HepG2 (cell line): ENCODE measurements around the gene GNAZ. TPM values are rescaled to one million over a fixed set of nuclear protein-coding genes. Genes with fewer than 3 reads are reported as not detected.

Experiments
- ATAC-seq: fragments of 200-7000 bp; cut with Tn5 transposase; 3 replicates; pipeline ENCODE4 v1.9.1; 2020; ENCODE audit warnings: mild to moderate bottlenecking, moderate library complexity
- BruUV-seq: library from RNA; stranded (reverse); fragments of 400-500 nt; replicated peaks from 2 replicates; lab custom pipeline; 2021; lab: Mats Ljungman, UMichigan
- CTCF ChIA-PET: fragments of 300-600 bp; formaldehyde crosslinking; extraction: SDS; loops from one replicate; lab custom pipeline; 2021; ENCODE audit warnings: low total read pairs, inconsistent platforms, low intra/inter-chr PET ratio; lab: Yijun Ruan, JAX
- POLR2A ChIA-PET: fragments of 350-600 bp; sonication (Branson Sonifier 250); formaldehyde crosslinking; loops from one replicate; lab custom pipeline; 2020; ENCODE audit warnings: antibody characterized with exemption, inconsistent platforms; lab: Yijun Ruan, JAX
- DNase-seq: peaks from one replicate; pipeline ENCODE4 v3.0.0-alpha.2; 2015; ENCODE audit warnings: low spot score
- FAIRE-seq: peaks from 3 replicates; lab custom pipeline; 2011; peaks lifted over from hg19 to GRCh38; lab: Jason Lieb, UNC
- H2AFZ ChIP-seq: one replicate; pipeline ENCODE4 v1.6.1; 2011; ENCODE audit warnings: low read length, inconsistent platforms
- H3K27ac ChIP-seq: fragments of 300-600 bp; 3 replicates; pipeline ENCODE4 v1.8.0; 2011; ENCODE audit warnings: mixed run types, mild to moderate bottlenecking, mixed read lengths, low read length, inconsistent platforms; ENCODE audit not compliant: insufficient read depth; ENCODE audit errors: extremely low read length
- H3K27me3 ChIP-seq, 2 experiments: fragments of 200-600 bp in 1 of 2; 2 replicates in 1 of 2; 3 replicates in 1 of 2; pipeline versions ENCODE4 v1.6.0 to v1.8.0; 2011; ENCODE audit warnings: low read length in 2 of 2, mild to moderate bottlenecking in 2 of 2, moderate library complexity in 2 of 2, inconsistent platforms in 1 of 2; ENCODE audit not compliant: insufficient read depth in 2 of 2, control insufficient read depth in 1 of 2
- H3K36me3 ChIP-seq, 2 experiments: fragments of 200-600 bp in 1 of 2; replicated peaks in 1 of 2; 2 replicates in 1 of 2; 3 replicates in 1 of 2; pipeline versions ENCODE4 v1.5.1 to v1.8.0; 2011; ENCODE audit warnings: low read length in 2 of 2, inconsistent platforms in 1 of 2; ENCODE audit not compliant: insufficient read depth in 2 of 2, control insufficient read depth in 1 of 2
- H3K4me1 ChIP-seq: 2 replicates; pipeline ENCODE4 v1.5.1; 2012; ENCODE audit warnings: low read length, inconsistent platforms; ENCODE audit not compliant: insufficient read depth
- H3K4me2 ChIP-seq: 2 replicates; pipeline ENCODE4 v1.6.0; 2011; ENCODE audit warnings: low read depth, low read length, inconsistent platforms
- H3K4me3 ChIP-seq, 3 experiments: fragments of 200-600 bp in 1 of 3; sonication (generic), shearing (Covaris generic) in 1 of 3; replicated peaks in 1 of 3; 2 replicates each; pipeline ENCODE4 v1.5.1; 2011 to 2016; ENCODE audit warnings: low read length in 3 of 3, inconsistent platforms in 2 of 3, low read depth in 2 of 3, mild to moderate bottlenecking in 2 of 3, control low read depth in 1 of 3, mixed read lengths in 1 of 3; ENCODE audit not compliant: insufficient read depth in 1 of 3
- H3K79me2 ChIP-seq: one replicate; pipeline ENCODE4 v1.6.1; 2011; ENCODE audit warnings: low read length, inconsistent platforms; ENCODE audit not compliant: insufficient read depth
- H3K9ac ChIP-seq: 2 replicates; pipeline ENCODE4 v1.6.0; 2011; ENCODE audit warnings: mild to moderate bottlenecking, low read depth, low read length, inconsistent platforms; ENCODE audit not compliant: insufficient read depth
- H3K9me3 ChIP-seq: 2 replicates; pipeline ENCODE4 v1.5.1; 2012; ENCODE audit warnings: mild to moderate bottlenecking, low read length
- H4K20me1 ChIP-seq: 2 replicates; pipeline ENCODE4 v1.6.0; 2011; ENCODE audit warnings: inconsistent platforms, mild to moderate bottlenecking, low read length, moderate library complexity; ENCODE audit not compliant: insufficient read depth
- ATF7-NPFF ChIP-seq: sonication (generic); formaldehyde crosslinking; IDR thresholded peaks from 2 replicates; pipeline ENCODE4 v1.8.1; 2023; ENCODE audit warnings: mild to moderate bottlenecking, low read depth, missing genetic modification reagents, moderate library complexity
- CBX5 ChIP-seq: sonication (generic); formaldehyde crosslinking; IDR thresholded peaks from 2 replicates; pipeline ENCODE4 v1.4.0; 2020; ENCODE audit warnings: missing genetic modification reagents, borderline replicate concordance
- CEBPG ChIP-seq: IDR thresholded peaks from 2 replicates; pipeline ENCODE4 v1.6.1; 2016
- CREB1 ChIP-seq, 2 experiments: fragments of 450-650 bp in 1 of 2; IDR thresholded peaks; 2 replicates each; pipeline ENCODE4 v1.6.1; 2016 to 2017; ENCODE audit warnings: control low read depth in 1 of 2, mild to moderate bottlenecking in 1 of 2, missing compliant biosample characterization in 1 of 2, missing genetic modification characterization in 1 of 2
- ELF1 ChIP-seq: sonication (generic); formaldehyde crosslinking; IDR thresholded peaks from 2 replicates; pipeline ENCODE4 v1.4.0; 2020; ENCODE audit warnings: missing genetic modification reagents
- ELF3 ChIP-seq: IDR thresholded peaks from 2 replicates; pipeline ENCODE4 v1.6.1; 2016; ENCODE audit warnings: missing genetic modification reagents, missing compliant biosample characterization
- FOXJ3 ChIP-seq: sonication (generic); formaldehyde crosslinking; IDR thresholded peaks from 2 replicates; pipeline ENCODE4 v1.4.0; 2020; ENCODE audit warnings: missing genetic modification reagents, mild to moderate bottlenecking, borderline replicate concordance
- GATAD2A ChIP-seq: IDR thresholded peaks from 2 replicates; pipeline ENCODE4 v1.6.1; 2016
- KAT8 ChIP-seq: IDR thresholded peaks from 2 replicates; pipeline ENCODE4 v1.6.1; 2016; ENCODE audit warnings: missing genetic modification reagents, missing compliant biosample characterization
- MAFK ChIP-seq, 2 experiments: IDR thresholded peaks in 1 of 2; conservative IDR thresholded peaks in 1 of 2; 2 replicates each; pipeline ENCODE4 v1.6.1; 2011; ENCODE audit warnings: improper control_type of control experiment in 2 of 2, low read length in 2 of 2
- MIXL1 ChIP-seq: IDR thresholded peaks from 2 replicates; pipeline ENCODE4 v1.6.1; 2016
- NR2C2 ChIP-seq: sonication (generic); formaldehyde crosslinking; IDR thresholded peaks from 2 replicates; pipeline ENCODE4 v1.4.0; 2020; ENCODE audit warnings: missing genetic modification reagents, mild to moderate bottlenecking, moderate library complexity, borderline replicate concordance
- PREB ChIP-seq: sonication (generic); formaldehyde crosslinking; IDR thresholded peaks from 2 replicates; pipeline ENCODE4 v1.4.0; 2020; ENCODE audit warnings: missing genetic modification reagents
- RXRB ChIP-seq: IDR thresholded peaks from 2 replicates; pipeline ENCODE4 v1.6.1; 2016; ENCODE audit warnings: borderline replicate concordance, missing genetic modification reagents, missing compliant biosample characterization
- SAP130 ChIP-seq: IDR thresholded peaks from 2 replicates; pipeline ENCODE4 v1.6.1; 2016; ENCODE audit warnings: low read depth
- SYNCRIP ChIP-seq: fragments of 200-400 bp; formaldehyde crosslinking; IDR thresholded peaks from 2 replicates; pipeline ENCODE4 v1.6.1; 2018; ENCODE audit warnings: mild to moderate bottlenecking, low read depth, low read length; ENCODE audit not compliant: insufficient read depth
- TEAD3 ChIP-seq: optimal IDR thresholded peaks from 2 replicates; pipeline ENCODE3; 2016; ENCODE audit warnings: borderline replicate concordance
- ZBTB21 ChIP-seq: sonication (generic); formaldehyde crosslinking; IDR thresholded peaks from 2 replicates; pipeline ENCODE4 v1.4.0; 2020; ENCODE audit warnings: missing genetic modification reagents
- ZNF768 ChIP-seq: sonication (generic); formaldehyde crosslinking; IDR thresholded peaks from 2 replicates; pipeline ENCODE4 v1.4.0; 2020; ENCODE audit warnings: missing genetic modification reagents
- ZSCAN29 ChIP-seq: sonication (generic); formaldehyde crosslinking; conservative IDR thresholded peaks from 2 replicates; pipeline ENCODE4 v1.4.0; 2020; ENCODE audit warnings: mild to moderate bottlenecking, missing genetic modification reagents
- WGBS: methylation state at CpG from one replicate; pipeline ENCODE4 v1.1.6; 2017; ENCODE audit warnings: low lambda C conversion rate; 5-methylcytosine and 5-hydroxymethylcytosine counted together
- in situ Hi-C: cut with HindIII; loops from 2 replicates; pipeline ENCODE4 v1.10.0; 2017; ENCODE audit warnings: low pct_unique_long_range_greater_than_20kb; ENCODE audit not compliant: extremely low pct_ligation_motif_present
- intact Hi-C: fragments of 100-400 bp; cut with micrococcal nuclease; formaldehyde crosslinking; loops from one replicate; pipeline ENCODE4 v1.10.0; 2022; ENCODE audit not compliant: unreplicated experiment
- polyA plus RNA-seq, 8 experiments: library from polyadenylated mRNA; depleted of rRNA in 3 of 8; stranded (reverse) in 7 of 8; unstranded in 1 of 8; fragments of >200 nt; fragmentation: Illumina TruSeq in 4 of 8; extraction: Trizol in 4 of 8; gene quantifications; 2 replicates each; pipeline versions ENCODE4 v1.2.1 to v1.2.3, GENCODE V29; 2011 to 2016; ENCODE audit warnings: low read depth in 4 of 8, missing spikeins in 1 of 8, mixed read lengths in 1 of 8; ENCODE audit not compliant: insufficient read depth in 1 of 8
- total RNA-seq, 5 experiments: library from RNA; depleted of rRNA; stranded (reverse); fragments of >200 nt; fragmentation: Illumina TruSeq; extraction: Trizol; gene quantifications; 2 replicates each; pipeline ENCODE4 v1.2.3, GENCODE V29; 2016; ENCODE audit warnings: low read depth in 1 of 5
- TF ChIP-seq, protein P1 (sequence below): sonication (generic); formaldehyde crosslinking; IDR thresholded peaks from 2 replicates; pipeline ENCODE4 v1.5.1; 2020; ENCODE audit warnings: mild to moderate bottlenecking, moderate library complexity, missing genetic modification reagents
- TF ChIP-seq, protein P2 (sequence below): sonication (generic); formaldehyde crosslinking; IDR thresholded peaks from 2 replicates; pipeline ENCODE4 v1.4.0; 2020; ENCODE audit warnings: missing genetic modification reagents

GNAZ gene
- total and polyA plus RNA-seq, 2 of the 13 experiments (the other 11 are each of a cell fraction or from before 2014, with no cell fraction given) = 11.4 to 22.3 TPM

GRCh38 chr22:23036684-23037428, 33.5 kb upstream of the GNAZ start:
- Histone ChIP-seq H4K20me1 (no peaks in the 10 kb centered on the region), H3K36me3 (no peaks in the 10 kb centered on the region), H3K9me3 (no peaks in the 10 kb centered on the region), H2AFZ (no peak overlapping the region), H3K79me2 (no peaks in the 10 kb centered on the region), H3K27me3 (peaks cover 4 to 43% of the 10 kb centered on the region in 2 experiments; a peak in 3 of 5 replicates), H3K4me1 (peaks cover 26% of the 10 kb centered on the region), H3K27ac (no peak overlapping the region), H3K4me2 (peak overlapping the region; percentile 41; the same call in 1 of the 2 replicates), H3K4me3 (no peak overlapping the region), H3K9ac (no peak overlapping the region)
- ATAC-seq (peak; percentile 87), DNase-seq (peak; percentile 70), FAIRE-seq (no peak)
- CTCF ChIA-PET = no interaction called here
- WGBS = 26% methylated on average over 6 of the region's 6 CpGs
- intact Hi-C loops (no loop called here), in situ Hi-C loops (no loop called here)
- POLR2A ChIA-PET = interaction anchor here (1.0 to 2.7 kb wide), 6 partner anchors 10 to 77 kb away, joined by 3 to 14 read pairs (median 5); partner anchors contain the start of gene GNAZ
- no TSS peak for BruUV-seq
- peak; percentile 53; the same call in 1 of the 2 replicates for TF ChIP-seq MIXL1 (CRISPR knock-in tag)
- TF ChIP-seq SAP130 (CRISPR knock-in tag) = peak; percentile 61
- TF ChIP-seq MAFK (conservative IDR thresholded peaks at IDR 0.05 in 1 of 2, IDR thresholded peaks at IDR 0.05 in 1 of 2; ENCODE audit: low read length in 2 of 2) = peak in 1 of 2 experiments; percentile 21; a peak in 1 of 4 replicates
- TF ChIP-seq ZBTB21 (CRISPR knock-in tag) = peak; percentile 88
- peak; percentile 85 for TF ChIP-seq ELF3 (CRISPR knock-in tag)
- TF ChIP-seq CREB1 (IDR thresholded peaks at IDR 0.05) = peak; percentile 54; the same call in 1 of the 2 replicates
- no peak for TF ChIP-seq CREB1 (CRISPR knock-in tag; IDR thresholded peaks at IDR 0.05)
- no peak for TF ChIP-seq SYNCRIP
- peak; percentile 20 for TF ChIP-seq TEAD3
- TF ChIP-seq CEBPG (CRISPR knock-in tag) = peak; percentile 32; the same call in 1 of the 2 replicates
- TF ChIP-seq, protein P1, sequence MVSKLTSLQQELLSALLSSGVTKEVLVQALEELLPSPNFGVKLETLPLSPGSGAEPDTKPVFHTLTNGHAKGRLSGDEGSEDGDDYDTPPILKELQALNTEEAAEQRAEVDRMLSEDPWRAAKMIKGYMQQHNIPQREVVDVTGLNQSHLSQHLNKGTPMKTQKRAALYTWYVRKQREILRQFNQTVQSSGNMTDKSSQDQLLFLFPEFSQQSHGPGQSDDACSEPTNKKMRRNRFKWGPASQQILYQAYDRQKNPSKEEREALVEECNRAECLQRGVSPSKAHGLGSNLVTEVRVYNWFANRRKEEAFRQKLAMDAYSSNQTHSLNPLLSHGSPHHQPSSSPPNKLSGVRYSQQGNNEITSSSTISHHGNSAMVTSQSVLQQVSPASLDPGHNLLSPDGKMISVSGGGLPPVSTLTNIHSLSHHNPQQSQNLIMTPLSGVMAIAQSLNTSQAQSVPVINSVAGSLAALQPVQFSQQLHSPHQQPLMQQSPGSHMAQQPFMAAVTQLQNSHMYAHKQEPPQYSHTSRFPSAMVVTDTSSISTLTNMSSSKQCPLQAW (CRISPR knock-in tag) = peak; percentile 60
- peak; percentile 45; the same call in 1 of the 2 replicates for TF ChIP-seq CBX5 (CRISPR knock-in tag)
- peak; percentile 76 for TF ChIP-seq ZNF768 (CRISPR knock-in tag)
- peak; percentile 36; the same call in 1 of the 2 replicates for TF ChIP-seq RXRB
- TF ChIP-seq, protein P2, sequence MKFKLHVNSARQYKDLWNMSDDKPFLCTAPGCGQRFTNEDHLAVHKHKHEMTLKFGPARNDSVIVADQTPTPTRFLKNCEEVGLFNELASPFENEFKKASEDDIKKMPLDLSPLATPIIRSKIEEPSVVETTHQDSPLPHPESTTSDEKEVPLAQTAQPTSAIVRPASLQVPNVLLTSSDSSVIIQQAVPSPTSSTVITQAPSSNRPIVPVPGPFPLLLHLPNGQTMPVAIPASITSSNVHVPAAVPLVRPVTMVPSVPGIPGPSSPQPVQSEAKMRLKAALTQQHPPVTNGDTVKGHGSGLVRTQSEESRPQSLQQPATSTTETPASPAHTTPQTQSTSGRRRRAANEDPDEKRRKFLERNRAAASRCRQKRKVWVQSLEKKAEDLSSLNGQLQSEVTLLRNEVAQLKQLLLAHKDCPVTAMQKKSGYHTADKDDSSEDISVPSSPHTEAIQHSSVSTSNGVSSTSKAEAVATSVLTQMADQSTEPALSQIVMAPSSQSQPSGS (CRISPR knock-in tag) = peak; percentile 66; the same call in 1 of the 2 replicates
- no peak for TF ChIP-seq ZSCAN29 (CRISPR knock-in tag)
- peak; percentile 38; the same call in 1 of the 2 replicates for TF ChIP-seq KAT8 (CRISPR knock-in tag)
- 0 out of 2 replicates have a peak, but pooled peaks have one; percentile 44 for TF ChIP-seq NR2C2 (CRISPR knock-in tag)
- 0 out of 2 replicates have a peak, but pooled peaks have one; percentile 39 for TF ChIP-seq ELF1 (CRISPR knock-in tag)
- TF ChIP-seq ATF7-NPFF (CRISPR knock-in tag) = no peak
- TF ChIP-seq PREB (CRISPR knock-in tag) = no peak
- no peak for TF ChIP-seq FOXJ3 (CRISPR knock-in tag)
- TF ChIP-seq GATAD2A (CRISPR knock-in tag) = peak; percentile 50
